ENCODE data around the gene MRNIP. TPM values are rescaled to one million over a fixed set of nuclear protein-coding genes. Genes with fewer than 3 reads are reported as not detected.

The MRNIP gene
- total and polyA plus RNA-seq, 10 donors, result 34.9 to 107 (median 49.4) TPM

GRCh38 chr5:179814090-179814489 is 44.5 kb downstream of the MRNIP start:
- intact Hi-C loops (cut with DNase I; ENCODE audit: low total_unique reads), result no loop called here
- TF ChIP-seq POLR2A (IDR thresholded peaks at IDR 0.05) (no peak), CTCF (IDR thresholded peaks at IDR 0.05 in 8 of 11, conservative IDR thresholded peaks at IDR 0.05 in 3 of 11) (no peak), POLR2AphosphoS5 (IDR thresholded peaks at IDR 0.05) (no peak)
- 78 to 93% (median 86%) methylated on average over 3 of the region's 3 CpGs for WGBS, 5 donors
- H3K27ac ChIP-seq, result no peak overlapping the region
- no peak overlapping the region for H3K4me3 ChIP-seq
- peaks cover 0 to 33% (median 0%) of the 10 kb centered on the region in 6 donors for H3K36me3 ChIP-seq
- H3K27me3 ChIP-seq (replicated peaks in 1 of 7), result peaks cover 0 to 12% (median 0%) of the 10 kb centered on the region in 7 donors
- DNase-seq, result no peak
- peaks cover 17 to 30% (median 28%) of the 10 kb centered on the region in 6 donors for H3K4me1 ChIP-seq
- H3K9me3 ChIP-seq, result no peaks in the 10 kb centered on the region

GRCh38 chr5:179812997-179813607 is 45.5 kb downstream of the MRNIP start:
- H3K4me3 ChIP-seq, result no peak overlapping the region
- peaks cover 0 to 12% (median 0%) of the 10 kb centered on the region in 7 donors for H3K27me3 ChIP-seq (replicated peaks in 1 of 7)
- no peaks in the 10 kb centered on the region for H3K9me3 ChIP-seq
- peaks cover 0 to 33% (median 0%) of the 10 kb centered on the region in 6 donors for H3K36me3 ChIP-seq
- intact Hi-C loops (cut with DNase I; ENCODE audit: low total_unique reads), result no loop called here
- 94 to 99% (median 96%) methylated on average over 5 of the region's 5 CpGs for WGBS, 5 donors
- peaks cover 9 to 27% (median 22%) of the 10 kb centered on the region in 6 donors for H3K4me1 ChIP-seq
- H3K27ac ChIP-seq, result no peak overlapping the region
- DNase-seq, result no peak
- no peak for TF ChIP-seq CTCF (IDR thresholded peaks at IDR 0.05 in 8 of 11, conservative IDR thresholded peaks at IDR 0.05 in 3 of 11)
- TF ChIP-seq POLR2AphosphoS5 (IDR thresholded peaks at IDR 0.05), result no peak
- TF ChIP-seq POLR2A (IDR thresholded peaks at IDR 0.05), result no peak

GRCh38 chr5:179812135-179812825 is 46.3 kb downstream of the MRNIP start:
- Histone ChIP-seq H3K4me1 (peaks cover 3 to 27% (median 22%) of the 10 kb centered on the region in 6 donors), H3K9me3 (no peaks in the 10 kb centered on the region), H3K27me3 (replicated peaks in 1 of 7) (peaks cover 0 to 9% (median 0%) of the 10 kb centered on the region in 7 donors), H3K4me3 (no peak overlapping the region), H3K36me3 (peaks cover 0 to 33% (median 0%) of the 10 kb centered on the region in 6 donors), H3K27ac (no peak overlapping the region)
- intact Hi-C loops (cut with DNase I; ENCODE audit: low total_unique reads), result no loop called here
- TF ChIP-seq CTCF (IDR thresholded peaks at IDR 0.05 in 8 of 11, conservative IDR thresholded peaks at IDR 0.05 in 3 of 11) (no peak), POLR2AphosphoS5 (IDR thresholded peaks at IDR 0.05) (no peak), POLR2A (IDR thresholded peaks at IDR 0.05) (no peak)
- peak; percentile 58 for DNase-seq
- WGBS, 5 donors, result 94 to 96% (median 94%) methylated on average over 26 to 27 of the region's 27 CpGs
